Activated T-cell treated with anti-CD3 and anti-CD28 coated beads, Interleukin-2, amount 50 U/mL, for 72 hours (primary cell): ENCODE measurements around the gene LHPP. TPM values are rescaled to one million over a fixed set of nuclear protein-coding genes. Genes with fewer than 3 reads are reported as not detected.

Experiments used
- ATAC-seq, 2 donors: fragments of 150-1000 bp; cut with Tn5 transposase; replicated peaks in 1 of 2; 2 replicates each; pipeline ENCODE4 v1.10.0; 2021; ENCODE audit warnings: moderate library complexity in 2 of 2, mild to moderate bottlenecking in 1 of 2
- DNase-seq, 2 donors: peaks; one replicate each; pipeline ENCODE4 v3.0.0; 2021 to 2022; ENCODE audit warnings: mixed read lengths in 1 of 2
- H3K27ac Mint-ChIP-seq: one replicate; pipeline ENCODE4 v1.8.0; 2022; ENCODE audit warnings: mild to moderate bottlenecking, moderate library complexity, mixed read lengths
- H3K27me3 Mint-ChIP-seq: one replicate; pipeline ENCODE4 v1.8.0; 2022; ENCODE audit warnings: low read depth, mixed read lengths
- H3K36me3 Mint-ChIP-seq, 2 donors: one replicate each; pipeline ENCODE4 v1.8.0; 2022; ENCODE audit warnings: mixed read lengths in 2 of 2, mild to moderate bottlenecking in 1 of 2; ENCODE audit not compliant: insufficient read depth in 2 of 2
- H3K4me1 Mint-ChIP-seq: one replicate; pipeline ENCODE4 v1.8.0; 2022; ENCODE audit warnings: low read depth, mixed read lengths
- H3K4me3 Mint-ChIP-seq, 2 donors: one replicate each; pipeline ENCODE4 v1.8.0; 2022; ENCODE audit warnings: mild to moderate bottlenecking in 2 of 2, mixed read lengths in 2 of 2, moderate library complexity in 2 of 2
- H3K9me3 Mint-ChIP-seq, 2 donors: one replicate each; pipeline ENCODE4 v1.8.0; 2022; ENCODE audit warnings: mixed read lengths in 2 of 2
- total RNA-seq, 2 donors: library from RNA; stranded (reverse); gene quantifications; one replicate each; pipeline ENCODE4 v1.2.3, GENCODE V29; 2022

LHPP gene
- total RNA-seq, 2 donors from 2014 or later = 8.7 to 13.5 TPM

DNA sequence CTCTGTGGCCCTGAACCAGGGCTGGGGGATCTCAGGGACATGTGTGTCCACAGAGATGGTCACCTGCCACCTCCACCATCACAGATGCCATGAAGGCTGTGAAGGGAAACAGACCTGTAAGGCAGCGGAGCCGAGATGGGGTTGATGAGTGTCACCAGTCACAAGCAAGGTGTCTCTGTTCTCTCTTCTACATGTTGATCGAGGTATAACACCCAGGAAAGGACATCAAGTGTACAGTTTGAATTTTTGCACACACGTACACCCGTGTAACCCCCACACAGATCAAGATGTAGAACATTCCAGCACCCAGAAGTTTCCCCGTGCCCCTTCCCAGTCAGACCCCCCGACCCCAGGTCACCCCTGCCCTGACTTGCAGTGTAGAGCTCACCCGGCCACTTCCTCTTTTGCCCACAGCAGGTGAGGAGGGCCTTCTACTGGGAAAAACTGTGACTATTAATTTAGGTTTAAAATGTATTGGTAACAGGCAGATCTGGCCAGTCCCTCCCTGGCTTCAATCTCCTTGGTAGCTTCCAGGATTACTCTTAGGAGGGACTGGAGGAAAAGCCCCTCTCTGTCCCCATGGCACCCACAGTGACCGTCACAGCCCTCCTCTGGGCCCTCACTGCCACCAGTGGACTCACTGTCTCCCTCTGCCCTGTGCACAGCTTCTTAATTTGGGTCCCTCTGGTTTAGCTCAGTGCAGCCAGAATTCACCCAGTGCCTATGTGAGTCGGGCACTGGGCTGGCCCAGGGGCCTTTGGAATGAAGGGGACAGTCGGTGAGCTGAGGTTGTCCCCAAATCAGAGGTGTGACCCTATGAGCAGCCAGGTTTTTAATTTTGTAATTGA lies 108.2 kb downstream of the LHPP start:
- Mint-ChIP-seq H3K27ac (no peak overlapping the region), H3K4me3 (no peak overlapping the region), H3K4me1 (no peaks in the 10 kb centered on the region), H3K27me3 (no peaks in the 10 kb centered on the region), H3K36me3 (no peaks in the 10 kb centered on the region), H3K9me3 (no peaks in the 10 kb centered on the region)
- no peak for ATAC-seq
- DNase-seq = no peak

- no peak for ATAC-seq
- no peaks in the 10 kb centered on the region for H3K4me1 Mint-ChIP-seq
- no peak overlapping the region for H3K4me3 Mint-ChIP-seq
- no peak overlapping the region for H3K27ac Mint-ChIP-seq
- H3K27me3 Mint-ChIP-seq = no peaks in the 10 kb centered on the region
- H3K36me3 Mint-ChIP-seq = no peaks in the 10 kb centered on the region
- H3K9me3 Mint-ChIP-seq = no peaks in the 10 kb centered on the region
- no peak for DNase-seq
Observed at GRCh38 chr10:124570646-124571045, 109.0 kb downstream of the LHPP start.

DNA sequence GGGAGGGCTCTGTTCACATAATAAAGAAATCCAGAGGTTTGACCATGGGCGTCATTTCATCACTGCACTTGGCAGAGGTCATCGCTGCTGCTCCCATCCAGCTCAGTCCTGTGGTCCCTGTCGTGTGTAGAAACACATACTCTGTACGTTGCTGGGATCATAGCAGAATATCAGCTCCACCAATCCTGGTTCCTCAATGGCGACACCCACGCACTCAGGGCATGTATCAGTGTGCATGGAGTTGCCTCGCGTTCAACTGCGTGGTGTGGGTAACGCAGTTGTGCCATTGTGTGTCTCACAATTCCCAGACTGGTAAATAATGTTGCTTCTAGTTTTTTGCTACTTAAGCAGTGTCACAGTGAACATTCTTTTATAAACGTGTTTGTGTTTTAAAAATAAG lies 111.1 kb downstream of the LHPP start:
- Mint-ChIP-seq H3K4me1 (no peaks in the 10 kb centered on the region), H3K27me3 (no peaks in the 10 kb centered on the region), H3K9me3 (no peaks in the 10 kb centered on the region), H3K4me3 (no peak overlapping the region), H3K27ac (no peak overlapping the region), H3K36me3 (no peaks in the 10 kb centered on the region)
- no peak for DNase-seq
- no peak for ATAC-seq

GRCh38 chr10:124573726-124574455 lies 112.3 kb downstream of the LHPP start:
- Mint-ChIP-seq H3K27ac (no peak overlapping the region), H3K4me1 (no peaks in the 10 kb centered on the region)
- no peak for ATAC-seq

GRCh38 chr10:124574456-124575070 lies 112.9 kb downstream of the LHPP start:
- no peaks in the 10 kb centered on the region for H3K27me3 Mint-ChIP-seq

More at GRCh38 chr10:124573726-124574455, 112.3 kb downstream of the LHPP start:
- no peak for DNase-seq
- Mint-ChIP-seq H3K27me3 (no peaks in the 10 kb centered on the region), H3K36me3 (no peaks in the 10 kb centered on the region), H3K9me3 (no peaks in the 10 kb centered on the region), H3K4me3 (no peak overlapping the region)

DNA sequence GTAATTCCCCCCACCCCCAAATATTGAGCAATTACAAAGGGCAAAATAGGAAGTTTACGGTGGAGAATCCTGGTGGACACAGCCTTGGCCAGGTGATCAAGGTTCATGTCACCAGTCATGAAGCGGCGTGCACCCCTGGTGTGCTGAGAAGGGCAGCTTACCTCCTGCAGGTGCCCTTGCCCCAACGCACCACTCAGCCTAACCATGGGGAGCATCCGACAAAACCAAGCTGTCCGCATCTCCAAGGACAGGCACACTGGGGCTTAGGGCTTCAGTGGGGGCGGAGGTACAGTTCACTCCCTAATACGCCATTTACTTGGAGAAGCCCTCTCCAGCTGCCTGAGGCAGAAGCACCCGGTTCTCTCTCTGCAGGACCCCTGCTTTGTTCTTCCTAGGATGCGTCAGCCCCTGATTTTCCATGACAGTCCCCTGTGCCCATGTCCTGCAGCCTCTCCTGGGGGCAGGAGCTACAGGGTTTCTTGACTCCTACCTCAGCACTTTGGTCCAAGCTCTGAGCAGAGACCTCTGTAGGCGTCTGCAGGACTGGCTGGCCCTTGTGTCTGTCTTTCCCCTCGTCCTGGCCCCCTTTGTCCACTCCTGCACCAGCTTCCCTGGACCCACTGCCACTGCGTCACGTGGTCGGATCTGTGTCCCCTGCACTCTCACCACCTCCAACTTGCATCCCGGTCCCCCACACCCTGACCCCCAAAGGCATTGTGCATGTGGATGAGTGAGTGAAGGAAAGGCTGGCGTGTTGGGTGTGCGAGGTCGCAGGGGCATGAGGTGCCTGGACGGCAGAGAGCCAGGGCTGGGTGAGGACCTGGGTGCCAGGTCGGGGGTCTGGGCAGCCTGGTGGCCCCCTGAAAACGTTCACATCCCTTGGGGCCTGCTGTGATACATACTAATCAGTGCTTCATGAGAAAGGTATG lies 113.7 kb downstream of the LHPP start:
- DNase-seq (no peak), ATAC-seq (no peak)
- Mint-ChIP-seq H3K27ac (no peak overlapping the region), H3K9me3 (no peaks in the 10 kb centered on the region), H3K36me3 (peaks cover 0 to 6% of the 10 kb centered on the region in 2 donors), H3K27me3 (no peaks in the 10 kb centered on the region), H3K4me3 (no peak overlapping the region), H3K4me1 (no peaks in the 10 kb centered on the region)

More at GRCh38 chr10:124574456-124575070, 112.9 kb downstream of the LHPP start:
- H3K27ac Mint-ChIP-seq = no peak overlapping the region
- H3K4me1 Mint-ChIP-seq = no peaks in the 10 kb centered on the region
- ATAC-seq = no peak
- DNase-seq = no peak
- peaks cover 0 to under 1% of the 10 kb centered on the region in 2 donors for H3K36me3 Mint-ChIP-seq
- no peaks in the 10 kb centered on the region for H3K9me3 Mint-ChIP-seq
- no peak overlapping the region for H3K4me3 Mint-ChIP-seq

GRCh38 chr10:124576526-124577420 lies 115.2 kb downstream of the LHPP start:
- H3K27me3 Mint-ChIP-seq = no peaks in the 10 kb centered on the region
- no peak overlapping the region for H3K27ac Mint-ChIP-seq
- H3K4me3 Mint-ChIP-seq = no peak overlapping the region
- no peak for DNase-seq
- no peaks in the 10 kb centered on the region for H3K4me1 Mint-ChIP-seq
- H3K9me3 Mint-ChIP-seq = peaks cover 0 to 6% of the 10 kb centered on the region in 2 donors
- peaks cover 4 to 7% of the 10 kb centered on the region in 2 donors for H3K36me3 Mint-ChIP-seq
- ATAC-seq = no peak

GRCh38 chr10:124577651-124578050 lies 116.0 kb downstream of the LHPP start:
- H3K36me3 Mint-ChIP-seq = peaks cover 4 to 7% of the 10 kb centered on the region in 2 donors
- H3K4me1 Mint-ChIP-seq = no peaks in the 10 kb centered on the region
- H3K4me3 Mint-ChIP-seq = no peak overlapping the region
- no peak overlapping the region for H3K27ac Mint-ChIP-seq
- no peak for ATAC-seq
- DNase-seq = no peak
- H3K9me3 Mint-ChIP-seq = peaks cover 0 to 6% of the 10 kb centered on the region in 2 donors
- no peaks in the 10 kb centered on the region for H3K27me3 Mint-ChIP-seq

- DNase-seq (no peak), ATAC-seq (no peak)
- Mint-ChIP-seq H3K4me1 (no peaks in the 10 kb centered on the region), H3K9me3 (peaks cover 2 to 6% of the 10 kb centered on the region in 2 donors), H3K4me3 (no peak overlapping the region), H3K36me3 (peaks cover 4 to 7% of the 10 kb centered on the region in 2 donors), H3K27ac (no peak overlapping the region), H3K27me3 (no peaks in the 10 kb centered on the region)
Observed at GRCh38 chr10:124578231-124579010, 116.8 kb downstream of the LHPP start.

DNA sequence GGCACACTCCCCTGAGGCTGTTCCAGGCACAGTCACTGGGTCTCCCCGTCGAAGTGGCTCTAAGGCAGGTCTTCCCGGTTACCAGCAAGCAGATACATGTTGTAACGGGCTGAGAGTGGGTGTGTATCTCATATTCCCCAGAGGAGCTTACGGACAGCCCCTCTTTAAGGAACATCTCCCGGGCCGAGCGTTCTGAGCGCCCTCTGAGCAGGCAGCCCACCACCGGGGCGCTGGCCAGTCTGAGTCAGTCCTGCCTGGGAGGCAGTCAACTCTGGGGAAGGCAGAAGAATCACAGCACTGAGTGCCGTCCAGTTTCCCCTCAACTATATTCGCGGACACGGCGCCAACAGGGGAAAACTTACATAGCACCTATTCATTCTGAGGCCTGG lies 117.4 kb downstream of the LHPP start:
- no peak overlapping the region for H3K27ac Mint-ChIP-seq
- DNase-seq (no peak), ATAC-seq (no peak)
- H3K4me3 Mint-ChIP-seq = no peak overlapping the region
- no peaks in the 10 kb centered on the region for H3K27me3 Mint-ChIP-seq
- peaks cover 2 to 6% of the 10 kb centered on the region in 2 donors for H3K9me3 Mint-ChIP-seq
- peaks cover 4 to 9% of the 10 kb centered on the region in 2 donors for H3K36me3 Mint-ChIP-seq
- H3K4me1 Mint-ChIP-seq = no peaks in the 10 kb centered on the region

GRCh38 chr10:124586142-124586541 lies 124.5 kb downstream of the LHPP start:
- no peak for DNase-seq
- ATAC-seq = no peak
- H3K27me3 Mint-ChIP-seq = no peaks in the 10 kb centered on the region
- H3K4me1 Mint-ChIP-seq = no peaks in the 10 kb centered on the region
- H3K27ac Mint-ChIP-seq = no peak overlapping the region
- peaks cover 2 to 3% of the 10 kb centered on the region in 2 donors for H3K9me3 Mint-ChIP-seq
- H3K4me3 Mint-ChIP-seq = no peak overlapping the region
- H3K36me3 Mint-ChIP-seq = peaks cover 1 to 2% of the 10 kb centered on the region in 2 donors
